Right lobe of liver (tissue), 6 donors: ENCODE measurements around the gene CDCA4. TPM values are rescaled to one million over a fixed set of nuclear protein-coding genes. Genes with fewer than 3 reads are reported as not detected.

Source experiments
- ATAC-seq, 4 donors: fragments of 200-7000 bp; cut with Tn5 transposase; one replicate each; pipeline ENCODE4 v1.9.1; 2020; ENCODE audit warnings: mild to moderate bottlenecking in 4 of 4, moderate library complexity in 4 of 4
- DNase-seq, 3 donors: peaks; one replicate each; pipeline ENCODE4 v3.0.0-alpha.2; 2020
- H3K27ac ChIP-seq, 3 donors: fragments of 200-600 bp; one replicate each; pipeline ENCODE4 v1.8.0; 2022
- H3K27me3 ChIP-seq, 2 donors: fragments of 200-600 bp; one replicate each; pipeline ENCODE4 v1.8.0; 2022
- H3K36me3 ChIP-seq, 4 donors: fragments of 200-600 bp; sonication (generic) in 1 of 4; one replicate each; pipeline versions ENCODE4 v1.5.1 to v1.8.0; 2017 to 2022; ENCODE audit warnings: control low read depth in 1 of 4
- H3K4me1 ChIP-seq, 4 donors: fragments of 200-600 bp; sonication (generic) in 1 of 4; one replicate each; pipeline versions ENCODE4 v1.5.1 to v1.8.0; 2017 to 2022; ENCODE audit warnings: control low read depth in 1 of 4
- H3K4me3 ChIP-seq, 3 donors: fragments of 200-600 bp; one replicate each; pipeline ENCODE4 v1.8.0; 2022
- H3K9me3 ChIP-seq, 4 donors: fragments of 200-600 bp; sonication (generic) in 1 of 4; one replicate each; pipeline versions ENCODE4 v1.5.1 to v1.8.0; 2017 to 2022; ENCODE audit warnings: control low read depth in 1 of 4
- CTCF ChIP-seq, 4 donors: fragments of 200-600 bp in 3 of 4; fragments of 450-650 bp in 1 of 4; IDR thresholded peaks; one replicate each; pipeline versions ENCODE4 v1.5.1 to v1.8.0; 2016 to 2022; ENCODE audit warnings: antibody characterized with exemption in 4 of 4, mild to moderate bottlenecking in 2 of 4
- POLR2A ChIP-seq: fragments of 450-650 bp; IDR thresholded peaks from one replicate; pipeline ENCODE4 v1.6.1; 2017; ENCODE audit warnings: antibody characterized with exemption, mild to moderate bottlenecking
- WGBS: methylation state at CpG from one replicate; pipeline ENCODE4 v1.1.6; 2018; ENCODE audit warnings: low coverage, low lambda C conversion rate; ENCODE audit not compliant: insufficient coverage; ENCODE audit errors: missing lambda C conversion rate; 5-methylcytosine and 5-hydroxymethylcytosine counted together
- intact Hi-C, 2 donors: fragments of 100-400 bp; cut with DNase I; formaldehyde crosslinking; loops; one replicate each; pipeline versions ENCODE4 v1.11.2 to v1.14.1; 2022
- total RNA-seq, 6 experiments: library from RNA; depleted of rRNA in 2 of 6; stranded (reverse); fragments of >200 nt in 2 of 6; fragmentation: NEBNext Ultra II Directional in 3 of 6; extraction: Animal tissue kit (Norgen Biotek cat#: 25700) in 3 of 6; gene quantifications; one replicate each; pipeline versions ENCODE4 v1.1.0 to v1.2.4, GENCODE V29; 2016 to 2023
- donor health status: DM: no; HTN: yes; CAD: no.
- donor health status: DM: no; HTN: no; CAD: no.
- donor health status: DM: no; HTN: no; CAD: no.
- donor health status: DM: no; HTN: yes; CAD: no.
- donor health status: DM: no; HTN: yes; CAD: no.

CDCA4 gene
- total RNA-seq, 6 experiments from 2014 or later: 0.90 to 3.5 (median 1.7) TPM

- TF ChIP-seq POLR2A (no peak), CTCF (IDR thresholded peaks at IDR 0.05) (no peak)
- no peak for DNase-seq
- Histone ChIP-seq H3K27ac (no peak overlapping the region), H3K27me3 (no peaks in the 10 kb centered on the region), H3K4me3 (no peak overlapping the region), H3K36me3 (no peaks in the 10 kb centered on the region), H3K9me3 (no peaks in the 10 kb centered on the region), H3K4me1 (peaks cover 0 to 11% (median 2%) of the 10 kb centered on the region in 4 donors)
- WGBS: 54% methylated on average over 11 of the region's 11 CpGs
- ATAC-seq: no peak
- intact Hi-C loops: no loop called here
Observed at GRCh38 chr14:105023144-105023543, 2.3 kb upstream of the CDCA4 start.

- DNase-seq (no peak), ATAC-seq (no peak)
- Histone ChIP-seq H3K27me3 (no peaks in the 10 kb centered on the region), H3K4me1 (peaks cover 0 to 11% (median 2%) of the 10 kb centered on the region in 4 donors), H3K4me3 (no peak overlapping the region), H3K9me3 (no peaks in the 10 kb centered on the region), H3K27ac (no peak overlapping the region), H3K36me3 (no peaks in the 10 kb centered on the region)
- WGBS: 65% methylated on average over 2 of the region's 2 CpGs
- TF ChIP-seq CTCF (IDR thresholded peaks at IDR 0.05) (no peak), POLR2A (no peak)
- intact Hi-C loops: no loop called here
Observed at GRCh38 chr14:105022276-105022670, 1.4 kb upstream of the CDCA4 start.

- intact Hi-C loops: no loop called here
- Histone ChIP-seq H3K27me3 (no peaks in the 10 kb centered on the region), H3K36me3 (no peaks in the 10 kb centered on the region), H3K27ac (peak overlapping the region in 2 of 3 donors; percentile 41 to 70), H3K4me1 (peaks cover 0 to 11% (median 2%) of the 10 kb centered on the region in 4 donors), H3K9me3 (no peaks in the 10 kb centered on the region), H3K4me3 (peak overlapping the region; percentile 60 to 94 (median 76))
- WGBS: 14% methylated on average over 17 of the region's 20 CpGs
- TF ChIP-seq POLR2A (no peak), CTCF (IDR thresholded peaks at IDR 0.05) (no peak)
- ATAC-seq (peak in 2 of 4 donors; percentile 1 to 8), DNase-seq (peak in 1 of 3 donors; percentile 43)
Observed at GRCh38 chr14:105021656-105022275, 883 bp upstream of the CDCA4 start.

GRCh38 chr14:105019861-105020814, 745 bp downstream of the CDCA4 start:
- Histone ChIP-seq H3K27me3 (no peaks in the 10 kb centered on the region), H3K36me3 (no peaks in the 10 kb centered on the region), H3K9me3 (no peaks in the 10 kb centered on the region), H3K4me3 (peak overlapping the region; percentile 77 to 94 (median 79)), H3K4me1 (peaks cover 0 to 11% (median 2%) of the 10 kb centered on the region in 4 donors), H3K27ac (peak overlapping the region; percentile 21 to 78 (median 57))
- no peak for ATAC-seq
- TF ChIP-seq CTCF (IDR thresholded peaks at IDR 0.05) (no peak), POLR2A (no peak)
- DNase-seq: peak in 2 of 3 donors; percentile 48 to 65
- 27% methylated on average over 23 of the region's 75 CpGs for WGBS
- intact Hi-C loops: no loop called here
